Coronary artery (tissue), 2 donors: Measurements from ENCODE around the gene SAMD10.
"Not testable (repeated sequence)": the region's sequence is repeated elsewhere in the genome, so short reads cannot be mapped to it uniquely, and the experiment has no call there.

Experiments
- DNase-seq: peaks from one replicate; pipeline ENCODE4 v3.0.0-alpha.2; 2017; ENCODE audit warnings: low spot score
- H3K27ac ChIP-seq, 2 donors: fragments of 200-600 bp; sonication (generic); one replicate each; pipeline ENCODE4 v1.5.1; 2016 to 2019
- H3K4me3 ChIP-seq: fragments of 200-600 bp; sonication (generic); 2 replicates; pipeline ENCODE4 v1.5.1; 2016; ENCODE audit warnings: mild to moderate bottlenecking, moderate library complexity
- CTCF ChIP-seq: fragments of 200-600 bp; sonication (generic); IDR thresholded peaks from one replicate; pipeline ENCODE4 v1.5.1; 2019; ENCODE audit warnings: antibody characterized with exemption

Gene SAMD10

GRCh38 chr20:63972312-63973159, 6.9 kb downstream of the SAMD10 start:
- DNase-seq = no peak
- TF ChIP-seq CTCF = no peak
- H3K4me3 ChIP-seq = no peak overlapping the region
- peak overlapping the region in 1 of 2 donors; percentile 11 for H3K27ac ChIP-seq

- H3K27ac ChIP-seq, DNase-seq, H3K4me3 ChIP-seq: not testable (repeated sequence)
Measured at GRCh38 chr20:63971960-63972311, 7.5 kb downstream of the SAMD10 start.

- DNase-seq = no peak
- no peak overlapping the region for H3K27ac ChIP-seq
- TF ChIP-seq CTCF = no peak
- H3K4me3 ChIP-seq = no peak overlapping the region
Measured at GRCh38 chr20:63970714-63971431, 8.6 kb downstream of the SAMD10 start.

- peak within 1 kb of the TSS; percentile 65 to 76 for H3K27ac ChIP-seq
- TF ChIP-seq CTCF = no peak
- peak within 1 kb of the TSS; percentile 81 for H3K4me3 ChIP-seq
- peak; percentile 76 for DNase-seq
Measured at GRCh38 chr20:63969838-63970713, 9.4 kb downstream of the SAMD10 start, which contains the start of gene ZNF512B. Gene ZNF512B (minus strand): TSS chr20:63969930. CDS start chr20:63967950, 1,980 bp downstream.

GRCh38 chr20:63968928-63969760, 10.3 kb downstream of the SAMD10 start:
- no peak for DNase-seq
- Histone ChIP-seq H3K27ac (peak overlapping the region; percentile 65 to 76), H3K4me3 (peak overlapping the region; percentile 81)
- TF ChIP-seq CTCF = no peak

GRCh38 chr20:63968136-63968927, 11.1 kb downstream of the SAMD10 start:
- no peak for TF ChIP-seq CTCF
- DNase-seq = no peak
- Histone ChIP-seq H3K4me3 (peak overlapping the region; percentile 81), H3K27ac (peak overlapping the region; percentile 65 to 76)
